Measurements from ENCODE around the gene DISP3. TPM values are rescaled to one million over a fixed set of nuclear protein-coding genes. Genes with fewer than 3 reads are reported as not detected.

The DISP3 gene
- total RNA-seq, 1 experiment from 2014 or later: 1.1 TPM

- CTCF ChIA-PET: no interaction called here
- no peaks in the 10 kb centered on the region for H3K9me3 ChIP-seq (ENCODE audit: control insufficient read depth, insufficient read depth, low read depth, low read length)
These were observed 53.0 kb downstream of the DISP3 start for GRCh38 chr1:11531943-11532342.

More at GRCh38 chr1:11531943-11532342, 53.0 kb downstream of the DISP3 start:
- Histone ChIP-seq H3K27ac (ENCODE audit: low read length) (no peak overlapping the region), H3K4me1 (ENCODE audit: control insufficient read depth, insufficient read depth, low read length) (no peaks in the 10 kb centered on the region), H3K36me3 (ENCODE audit: control insufficient read depth, insufficient read depth, low read length) (no peaks in the 10 kb centered on the region), H3K4me3 (ENCODE audit: low read depth in 2 of 2, low read length in 2 of 2) (no peak overlapping the region), H3K27me3 (ENCODE audit: control insufficient read depth, insufficient read depth, low read length) (no peaks in the 10 kb centered on the region)
- no peak for DNase-seq (ENCODE audit: low read depth, low spot score)
- intact Hi-C loops (cut with micrococcal nuclease; ENCODE audit: unreplicated experiment) (no loop called here), in situ Hi-C loops (cut with HindIII; ENCODE audit: low pct_unique_long_range_greater_than_20kb, low sequenced_read_pairs) (no loop called here)
- ATAC-seq: no peak
- no peak for TF ChIP-seq REST (IDR thresholded peaks at IDR 0.05; ENCODE audit: insufficient read depth in 1 of 2, low read depth in 2 of 2, low read length in 1 of 2)
- no peak for TF ChIP-seq CTCF (IDR thresholded peaks at IDR 0.05)
- TF ChIP-seq POLR2AphosphoS5 (IDR thresholded peaks at IDR 0.05; ENCODE audit: low read depth, low read length): no peak
- no peak for TF ChIP-seq TCF7L2 (IDR thresholded peaks at IDR 0.05; ENCODE audit: low read depth, low read length)
- TF ChIP-seq SIN3A (IDR thresholded peaks at IDR 0.05; ENCODE audit: borderline replicate concordance, insufficient read depth, low read depth, low read length): no peak
- no TSS peak for BruUV-seq (replicated peaks)
- POLR2A ChIA-PET: interaction anchor here (0.6 kb wide), 1 partner anchor 1322 kb away, joined by 3 read pairs; no protein-coding TSS in a partner anchor
